ENCODE measurements around the gene PAPPA. TPM values are rescaled to one million over a fixed set of nuclear protein-coding genes. Genes with fewer than 3 reads are reported as not detected.

The PAPPA gene
- total and polyA plus RNA-seq, 9 of the 15 experiments (the other 6 are each of a cell fraction or from before 2014, with no cell fraction given) = 0.06 to 0.18 (median 0.11) TPM

- TF ChIP-seq MAZ (CRISPR knock-in tag; conservative IDR thresholded peaks at IDR 0.05 in 1 of 2, IDR thresholded peaks at IDR 0.05 in 1 of 2) = no peak; a peak in 2 of 4 replicates
Observed at GRCh38 chr9:116420993-116421538, 267.5 kb downstream of the PAPPA start (continued).

- no TSS peak for BruUV-seq (replicated peaks)
- peak overlapping the region; percentile 67 for H3K27ac ChIP-seq (ENCODE audit: extremely low read depth, low read depth, low read length)
- POLR2A ChIA-PET = interaction anchor here (0.7 to 3.5 kb wide), 9 partner anchors 9 to 244 kb away, joined by 3 to 19 read pairs (median 6); no protein-coding TSS in a partner anchor
- DNase-seq (ENCODE audit: extremely low read depth in 1 of 4, low spot score in 3 of 4) (peak in 3 of 4 experiments; percentile 30 to 88 (median 84)), FAIRE-seq (peak; percentile 95), ATAC-seq (peak; percentile 88)
- no peak overlapping the region for H3K4me3 ChIP-seq
- H3K27me3 ChIP-seq (ENCODE audit: control insufficient read depth in 2 of 2, insufficient read depth in 2 of 2, low read length in 2 of 2) = no peaks in the 10 kb centered on the region
- no peaks in the 10 kb centered on the region for H3K36me3 ChIP-seq (ENCODE audit: control insufficient read depth, insufficient read depth, low read length)
- intact Hi-C loops (cut with micrococcal nuclease) (loop anchor here (1.0 to 5.0 kb wide), 3 partner anchors 14 to 70 kb away; no protein-coding TSS in a partner anchor), in situ Hi-C loops (cut with MboI) (no loop called here)
- peaks cover 13 to 59% of the 10 kb centered on the region in 2 experiments for H3K4me1 ChIP-seq (replicated peaks in 1 of 2; ENCODE audit: control insufficient read depth in 2 of 2, insufficient read depth in 2 of 2, low read length in 2 of 2)
- H3K79me2 ChIP-seq (ENCODE audit: control insufficient read depth, insufficient read depth, low read length) = no peaks in the 10 kb centered on the region
- H3K9me3 ChIP-seq (replicated peaks; ENCODE audit: control insufficient read depth, insufficient read depth, low read depth, low read length) = no peaks in the 10 kb centered on the region
- no peaks in the 10 kb centered on the region for H4K20me1 ChIP-seq (replicated peaks; ENCODE audit: control insufficient read depth, insufficient read depth, low read length)
- CTCF ChIA-PET (ENCODE audit: low intra/inter-chr PET ratio) = no interaction called here
- peak overlapping the region; percentile 64 for H3K4me2 ChIP-seq (ENCODE audit: insufficient read depth, low read length)
- 0% methylated on average over 5 of the region's 5 CpGs for WGBS (ENCODE audit: insufficient coverage, low coverage, missing lambda C conversion rate)
- peak overlapping the region in 1 of 2 experiments; percentile 28; a peak in 2 of 4 replicates for H3K9ac ChIP-seq (ENCODE audit: insufficient read depth in 1 of 2, low read depth in 2 of 2, low read length in 2 of 2)
- no peak overlapping the region for H2AFZ ChIP-seq (ENCODE audit: low read depth, low read length)
- H3K9me1 ChIP-seq (ENCODE audit: control insufficient read depth, insufficient read depth, low read length) = no peaks in the 10 kb centered on the region
- TF ChIP-seq ARID1B (IDR thresholded peaks at IDR 0.05) (peak; percentile 98), EP300 (IDR thresholded peaks at IDR 0.05; ENCODE audit: low read length) (peak; percentile 97), TCF7 (IDR thresholded peaks at IDR 0.05; ENCODE audit: borderline replicate concordance) (no peak), ZNF311 (CRISPR knock-in tag; IDR thresholded peaks at IDR 0.05) (0 out of 2 replicates have a peak, but pooled peaks have one; percentile 27), ZNF586 (CRISPR knock-in tag; conservative IDR thresholded peaks at IDR 0.05) (no peak), DPF2 (IDR thresholded peaks at IDR 0.05) (peak; percentile 95), ARNT (IDR thresholded peaks at IDR 0.05) (peak in 1 of 2 experiments; percentile 77; a peak in 1 of 4 replicates), PRDM10 (IDR thresholded peaks at IDR 0.05; ENCODE audit: partially characterized antibody) (peak; percentile 72), NR3C1 (CRISPR knock-in tag; IDR thresholded peaks at IDR 0.05) (no peak), CGGBP1 (CRISPR knock-in tag; IDR thresholded peaks at IDR 0.05) (no peak)
- TF ChIP-seq, protein P1, sequence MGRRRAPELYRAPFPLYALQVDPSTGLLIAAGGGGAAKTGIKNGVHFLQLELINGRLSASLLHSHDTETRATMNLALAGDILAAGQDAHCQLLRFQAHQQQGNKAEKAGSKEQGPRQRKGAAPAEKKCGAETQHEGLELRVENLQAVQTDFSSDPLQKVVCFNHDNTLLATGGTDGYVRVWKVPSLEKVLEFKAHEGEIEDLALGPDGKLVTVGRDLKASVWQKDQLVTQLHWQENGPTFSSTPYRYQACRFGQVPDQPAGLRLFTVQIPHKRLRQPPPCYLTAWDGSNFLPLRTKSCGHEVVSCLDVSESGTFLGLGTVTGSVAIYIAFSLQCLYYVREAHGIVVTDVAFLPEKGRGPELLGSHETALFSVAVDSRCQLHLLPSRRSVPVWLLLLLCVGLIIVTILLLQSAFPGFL (CRISPR knock-in tag; IDR thresholded peaks at IDR 0.05) = no peak
- TF ChIP-seq, protein P2, sequence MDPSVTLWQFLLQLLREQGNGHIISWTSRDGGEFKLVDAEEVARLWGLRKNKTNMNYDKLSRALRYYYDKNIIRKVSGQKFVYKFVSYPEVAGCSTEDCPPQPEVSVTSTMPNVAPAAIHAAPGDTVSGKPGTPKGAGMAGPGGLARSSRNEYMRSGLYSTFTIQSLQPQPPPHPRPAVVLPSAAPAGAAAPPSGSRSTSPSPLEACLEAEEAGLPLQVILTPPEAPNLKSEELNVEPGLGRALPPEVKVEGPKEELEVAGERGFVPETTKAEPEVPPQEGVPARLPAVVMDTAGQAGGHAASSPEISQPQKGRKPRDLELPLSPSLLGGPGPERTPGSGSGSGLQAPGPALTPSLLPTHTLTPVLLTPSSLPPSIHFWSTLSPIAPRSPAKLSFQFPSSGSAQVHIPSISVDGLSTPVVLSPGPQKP (CRISPR knock-in tag; IDR thresholded peaks at IDR 0.05) = no peak
Observed at GRCh38 chr9:116422119-116422979, 268.8 kb downstream of the PAPPA start.
